ENCODE data around the gene DCLRE1A.
"Not testable (repeated sequence)": the region's sequence is repeated elsewhere in the genome, so short reads cannot be mapped to it uniquely, and the experiment has no call there.

DCLRE1A gene

GRCh38 chr10:113858541-113858940 lies 4.7 kb upstream of the DCLRE1A start:
- peaks cover 8% of the 10 kb centered on the region for H3K4me1 ChIP-seq (ENCODE audit: control insufficient read depth, insufficient read depth, low read length, poor library complexity, severe bottlenecking)
- H3K9me3 ChIP-seq (ENCODE audit: control insufficient read depth, low read length) = no peaks in the 10 kb centered on the region
- no peak overlapping the region for H3K4me3 ChIP-seq (ENCODE audit: extremely low read depth, insufficient read depth, low read length, poor library complexity, severe bottlenecking)
- peaks cover 32% of the 10 kb centered on the region for H3K36me3 ChIP-seq (ENCODE audit: control insufficient read depth, insufficient read depth, low read length)
- no CpG with 5 or more reads among the region's 2 CpGs for whole genome bisulfite sequencing, 2 experiments (ENCODE audit: insufficient coverage in 2 of 2)
- H3K27ac ChIP-seq (ENCODE audit: low read depth, low read length, severe bottlenecking) = no peak overlapping the region

GRCh38 chr10:113857210-113857609 lies 3.3 kb upstream of the DCLRE1A start:
- Histone ChIP-seq H3K9me3 (ENCODE audit: control insufficient read depth, low read length) (no peaks in the 10 kb centered on the region), H3K4me3 (ENCODE audit: extremely low read depth, insufficient read depth, low read length, poor library complexity, severe bottlenecking) (no peak overlapping the region), H3K4me1 (ENCODE audit: control insufficient read depth, insufficient read depth, low read length, poor library complexity, severe bottlenecking) (peaks cover 9% of the 10 kb centered on the region), H3K27ac (ENCODE audit: low read depth, low read length, severe bottlenecking) (no peak overlapping the region), H3K36me3 (ENCODE audit: control insufficient read depth, insufficient read depth, low read length) (peaks cover 32% of the 10 kb centered on the region)

DNA sequence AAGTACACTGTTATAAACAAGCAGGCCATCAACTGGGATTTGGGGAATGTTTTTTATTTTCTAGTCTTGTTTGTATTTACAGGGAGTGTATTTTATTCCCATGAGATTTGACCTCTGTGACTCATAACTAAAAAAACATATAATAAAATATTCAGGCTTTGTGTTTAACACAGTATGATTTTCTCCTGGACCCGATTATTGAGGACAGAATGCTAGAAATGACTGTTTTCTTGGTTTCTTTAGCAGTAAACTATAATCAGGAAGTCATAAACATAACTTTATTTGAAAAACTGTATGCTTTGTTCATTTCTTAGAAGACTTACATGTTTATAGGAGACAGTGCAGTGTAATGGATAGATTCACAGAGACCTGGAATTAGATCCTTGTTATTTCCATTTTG lies 2.7 kb upstream of the DCLRE1A start:
- peak overlapping the region; percentile 88 for H3K4me3 ChIP-seq (ENCODE audit: extremely low read depth, insufficient read depth, low read length, poor library complexity, severe bottlenecking)
- H3K27ac ChIP-seq (ENCODE audit: low read depth, low read length, severe bottlenecking) = no peak overlapping the region
- H3K9me3 ChIP-seq (ENCODE audit: control insufficient read depth, low read length) = no peaks in the 10 kb centered on the region
- H3K36me3 ChIP-seq (ENCODE audit: control insufficient read depth, insufficient read depth, low read length) = peaks cover 26% of the 10 kb centered on the region
- peaks cover 9% of the 10 kb centered on the region for H3K4me1 ChIP-seq (ENCODE audit: control insufficient read depth, insufficient read depth, low read length, poor library complexity, severe bottlenecking)
- no CpG with 5 or more reads among the region's 1 CpG for WGBS, 2 experiments (ENCODE audit: insufficient coverage in 2 of 2)

- Histone ChIP-seq H3K9me3 (ENCODE audit: control insufficient read depth, low read length) (no peaks in the 10 kb centered on the region), H3K36me3 (ENCODE audit: control insufficient read depth, insufficient read depth, low read length) (peaks cover 14% of the 10 kb centered on the region), H3K4me3 (ENCODE audit: extremely low read depth, insufficient read depth, low read length, poor library complexity, severe bottlenecking) (peak overlapping the region; percentile 88), H3K4me1 (ENCODE audit: control insufficient read depth, insufficient read depth, low read length, poor library complexity, severe bottlenecking) (peaks cover 9% of the 10 kb centered on the region), H3K27ac (ENCODE audit: low read depth, low read length, severe bottlenecking) (peak overlapping the region; percentile 69)
- WGBS, 2 experiments (ENCODE audit: insufficient coverage in 2 of 2) = 0 to 1% methylated on average over 52 to 58 of the region's 62 CpGs
These were observed 1.1 kb upstream of the DCLRE1A start for GRCh38 chr10:113854761-113855588.

- peaks cover 13% of the 10 kb centered on the region for H3K36me3 ChIP-seq (ENCODE audit: control insufficient read depth, insufficient read depth, low read length)
- H3K4me3 ChIP-seq (ENCODE audit: extremely low read depth, insufficient read depth, low read length, poor library complexity, severe bottlenecking) = peak overlapping the region; percentile 88
- H3K9me3 ChIP-seq (ENCODE audit: control insufficient read depth, low read length) = no peaks in the 10 kb centered on the region
- WGBS, 2 experiments (ENCODE audit: insufficient coverage in 2 of 2) = 44 to 54% methylated on average over 8 to 10 of the region's 10 CpGs
- H3K4me1 ChIP-seq (ENCODE audit: control insufficient read depth, insufficient read depth, low read length, poor library complexity, severe bottlenecking) = peaks cover 9% of the 10 kb centered on the region
- no peak overlapping the region for H3K27ac ChIP-seq (ENCODE audit: low read depth, low read length, severe bottlenecking)
These were observed 287 bp downstream of the DCLRE1A start for GRCh38 chr10:113853578-113854012.

GRCh38 chr10:113849946-113850345 lies 3.9 kb downstream of the DCLRE1A start:
- peaks cover 19% of the 10 kb centered on the region for H3K36me3 ChIP-seq (ENCODE audit: control insufficient read depth, insufficient read depth, low read length)
- no peaks in the 10 kb centered on the region for H3K9me3 ChIP-seq (ENCODE audit: control insufficient read depth, low read length)
- WGBS, 2 experiments (ENCODE audit: insufficient coverage in 2 of 2) = 85 to 96% methylated on average over 5 to 6 of the region's 7 CpGs
- no peak overlapping the region for H3K27ac ChIP-seq (ENCODE audit: low read depth, low read length, severe bottlenecking)
- peaks cover 4% of the 10 kb centered on the region for H3K4me1 ChIP-seq (ENCODE audit: control insufficient read depth, insufficient read depth, low read length, poor library complexity, severe bottlenecking)
- no peak overlapping the region for H3K4me3 ChIP-seq (ENCODE audit: extremely low read depth, insufficient read depth, low read length, poor library complexity, severe bottlenecking)

DNA sequence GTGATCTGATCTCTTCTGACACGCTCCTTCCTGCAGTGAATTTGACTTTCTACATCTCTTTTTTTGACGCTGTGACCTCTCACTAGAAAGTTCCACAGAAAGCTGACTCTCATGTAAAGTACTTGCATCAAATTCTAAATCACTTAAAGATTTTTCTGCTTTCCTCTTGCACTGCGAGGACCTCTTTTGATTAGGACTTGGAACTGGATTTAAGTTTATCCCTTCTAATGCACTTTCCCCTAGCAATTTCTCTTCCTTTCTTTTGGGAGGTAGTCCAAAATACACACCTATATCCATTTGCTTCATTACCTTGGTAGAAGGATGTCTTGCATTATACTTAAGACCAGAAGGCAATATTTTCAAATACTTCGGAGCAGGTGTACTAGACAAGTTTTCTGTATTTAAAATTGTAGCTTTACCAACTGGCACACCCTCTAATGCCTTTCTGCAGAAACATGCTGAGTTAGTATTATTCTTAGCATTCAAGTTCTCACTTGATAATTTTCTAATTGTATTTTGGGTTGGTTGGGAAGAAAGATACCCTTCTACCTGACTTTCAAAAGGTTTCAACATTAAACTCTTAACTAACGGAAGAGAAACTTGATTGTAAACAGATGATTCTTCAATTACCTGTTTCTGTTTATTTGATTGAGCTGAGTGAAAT lies 4.6 kb downstream of the DCLRE1A start:
- Histone ChIP-seq H3K4me1 (ENCODE audit: control insufficient read depth, insufficient read depth, low read length, poor library complexity, severe bottlenecking) (peaks cover 4% of the 10 kb centered on the region), H3K27ac (ENCODE audit: low read depth, low read length, severe bottlenecking) (no peak overlapping the region), H3K9me3 (ENCODE audit: control insufficient read depth, low read length) (no peaks in the 10 kb centered on the region), H3K36me3 (ENCODE audit: control insufficient read depth, insufficient read depth, low read length) (peaks cover 19% of the 10 kb centered on the region), H3K4me3 (ENCODE audit: extremely low read depth, insufficient read depth, low read length, poor library complexity, severe bottlenecking) (no peak overlapping the region)
- 89 to 93% methylated on average over 2 to 3 of the region's 5 CpGs for WGBS, 2 experiments (ENCODE audit: insufficient coverage in 2 of 2)

- Histone ChIP-seq H3K36me3 (ENCODE audit: control insufficient read depth, insufficient read depth, low read length) (peaks cover 19% of the 10 kb centered on the region), H3K27ac (ENCODE audit: low read depth, low read length, severe bottlenecking) (no peak overlapping the region), H3K4me3 (ENCODE audit: extremely low read depth, insufficient read depth, low read length, poor library complexity, severe bottlenecking) (no peak overlapping the region), H3K4me1 (ENCODE audit: control insufficient read depth, insufficient read depth, low read length, poor library complexity, severe bottlenecking) (no peaks in the 10 kb centered on the region), H3K9me3 (ENCODE audit: control insufficient read depth, low read length) (no peaks in the 10 kb centered on the region)
- WGBS, 2 experiments (ENCODE audit: insufficient coverage in 2 of 2) = 100% methylated on average over 1 of the region's 2 CpGs; no CpG with 5 or more reads in 1 of the 2 experiments
These were observed 7.8 kb downstream of the DCLRE1A start for GRCh38 chr10:113846036-113846435.

GRCh38 chr10:113843972-113844485 lies 9.9 kb downstream of the DCLRE1A start:
- Histone ChIP-seq H3K4me3 (ENCODE audit: extremely low read depth, insufficient read depth, low read length, poor library complexity, severe bottlenecking) (no peak overlapping the region), H3K36me3 (ENCODE audit: control insufficient read depth, insufficient read depth, low read length) (peaks cover 11% of the 10 kb centered on the region), H3K9me3 (ENCODE audit: control insufficient read depth, low read length) (no peaks in the 10 kb centered on the region), H3K4me1 (ENCODE audit: control insufficient read depth, insufficient read depth, low read length, poor library complexity, severe bottlenecking) (no peaks in the 10 kb centered on the region), H3K27ac (ENCODE audit: low read depth, low read length, severe bottlenecking) (no peak overlapping the region)
- 95 to 97% methylated on average over 4 to 5 of the region's 6 CpGs for WGBS, 2 experiments (ENCODE audit: insufficient coverage in 2 of 2)

DNA sequence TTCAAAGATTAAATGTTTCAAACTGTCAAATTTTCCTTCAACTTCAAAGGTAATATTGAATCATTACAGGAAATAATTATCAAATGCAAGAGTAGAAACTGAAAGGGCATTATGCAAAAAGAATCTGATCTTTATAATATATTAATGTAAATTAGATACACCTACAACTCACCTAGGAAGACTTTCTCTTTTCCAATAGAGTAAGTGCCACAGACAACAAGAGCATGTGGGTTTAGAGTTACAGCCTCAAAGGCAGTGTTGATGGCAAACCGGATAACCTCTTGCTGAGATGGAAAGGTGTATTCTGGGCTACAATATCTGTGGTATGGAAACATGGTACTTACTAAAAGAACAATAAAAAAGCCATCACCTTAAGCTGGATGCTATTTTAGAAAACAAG lies 11.7 kb downstream of the DCLRE1A start:
- Histone ChIP-seq H3K36me3 (ENCODE audit: control insufficient read depth, insufficient read depth, low read length) (peaks cover 11% of the 10 kb centered on the region), H3K4me3 (ENCODE audit: extremely low read depth, insufficient read depth, low read length, poor library complexity, severe bottlenecking) (no peak overlapping the region), H3K4me1 (ENCODE audit: control insufficient read depth, insufficient read depth, low read length, poor library complexity, severe bottlenecking) (no peaks in the 10 kb centered on the region), H3K9me3 (ENCODE audit: control insufficient read depth, low read length) (no peaks in the 10 kb centered on the region), H3K27ac (ENCODE audit: low read depth, low read length, severe bottlenecking) (no peak overlapping the region)
- no CpG with 5 or more reads among the region's 1 CpG for WGBS, 2 experiments (ENCODE audit: insufficient coverage in 2 of 2)

DNA sequence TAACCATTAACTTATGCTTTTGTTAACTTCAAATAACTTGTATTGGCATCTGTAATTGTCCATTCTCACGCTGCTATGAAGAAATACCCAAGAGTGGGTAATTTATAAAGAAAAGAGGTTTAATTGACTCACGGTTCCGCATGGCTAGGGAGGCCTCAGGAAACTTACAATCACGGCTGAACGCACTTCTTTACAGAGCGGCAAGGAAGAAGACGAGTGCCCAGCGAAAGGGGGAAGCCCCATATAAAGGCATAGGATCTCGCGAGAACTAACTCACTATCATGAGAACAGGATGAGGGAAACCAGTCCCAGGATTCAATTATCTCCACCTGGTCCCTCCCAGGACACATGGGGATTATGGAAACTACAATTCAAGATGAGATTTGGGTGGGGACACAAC lies 25.3 kb downstream of the DCLRE1A start:
- WGBS, 2 experiments (ENCODE audit: insufficient coverage in 2 of 2) = 95 to 98% methylated on average over 8 to 9 of the region's 10 CpGs
- not testable (repeated sequence) for H3K4me3 ChIP-seq (ENCODE audit: extremely low read depth, insufficient read depth, low read length, poor library complexity, severe bottlenecking)

More for the DNA sequence above, 25.3 kb downstream of the DCLRE1A start:
- not testable (repeated sequence) for H3K4me1 ChIP-seq (ENCODE audit: control insufficient read depth, insufficient read depth, low read length, poor library complexity, severe bottlenecking); H3K27ac ChIP-seq (ENCODE audit: low read depth, low read length, severe bottlenecking); H3K9me3 ChIP-seq (ENCODE audit: control insufficient read depth, low read length); H3K36me3 ChIP-seq (ENCODE audit: control insufficient read depth, insufficient read depth, low read length)

All from mesodermal cell (in vitro differentiated cells).